GM18519 (cell line): ENCODE data around the gene PFKFB3.
"Not testable (repeated sequence)": the region's sequence is repeated elsewhere in the genome, so short reads cannot be mapped to it uniquely, and the experiment has no call there.

Source experiments
- ATAC-seq: cut with Tn5 transposase; IDR thresholded peaks from one replicate; pipeline ENCODE4 v1.9.1; 2021; ENCODE audit warnings: mild to moderate bottlenecking, moderate library complexity; ENCODE audit not compliant: unreplicated experiment, low FRiP score

PFKFB3 gene

DNA sequence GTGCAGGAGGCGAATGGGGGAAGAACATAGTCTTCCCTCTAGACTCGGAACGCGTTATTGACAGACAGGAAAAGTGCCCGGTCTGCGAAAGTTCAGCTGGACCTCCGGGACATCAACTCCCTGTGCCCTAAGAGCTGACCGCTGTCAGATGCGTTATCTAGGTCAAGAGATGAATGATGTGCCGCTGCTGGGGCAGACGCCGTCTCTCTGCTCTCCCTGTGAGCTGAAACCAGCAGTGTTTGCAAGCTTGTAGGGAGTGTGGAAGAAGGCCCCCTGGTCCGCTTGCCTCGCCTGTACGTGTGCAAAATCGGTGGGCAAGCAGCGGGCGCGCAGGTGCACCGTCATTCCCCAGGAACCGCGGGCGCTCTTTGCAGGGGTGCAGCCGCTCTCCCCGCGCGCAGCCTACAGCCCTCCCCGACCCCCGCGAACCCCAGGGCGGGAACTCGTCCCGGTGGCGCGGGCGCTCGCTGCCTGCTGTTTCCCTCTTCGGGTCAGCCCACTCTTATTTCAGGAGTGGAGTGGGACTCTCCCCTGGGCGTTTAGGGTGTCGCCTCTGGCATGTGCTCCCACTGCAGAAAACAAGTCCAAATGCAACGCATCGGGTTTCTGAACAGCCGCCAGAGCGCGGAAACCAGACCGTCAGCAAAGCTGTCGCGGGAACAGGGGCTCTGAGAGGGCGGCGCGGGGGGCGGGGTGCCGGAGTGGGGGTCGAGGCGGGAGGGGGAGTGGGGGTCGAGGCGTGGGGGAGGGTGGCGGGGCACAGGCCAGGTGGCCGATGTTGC, 1.8 kb upstream of the PFKFB3 start:
- ATAC-seq, result no peak

DNA sequence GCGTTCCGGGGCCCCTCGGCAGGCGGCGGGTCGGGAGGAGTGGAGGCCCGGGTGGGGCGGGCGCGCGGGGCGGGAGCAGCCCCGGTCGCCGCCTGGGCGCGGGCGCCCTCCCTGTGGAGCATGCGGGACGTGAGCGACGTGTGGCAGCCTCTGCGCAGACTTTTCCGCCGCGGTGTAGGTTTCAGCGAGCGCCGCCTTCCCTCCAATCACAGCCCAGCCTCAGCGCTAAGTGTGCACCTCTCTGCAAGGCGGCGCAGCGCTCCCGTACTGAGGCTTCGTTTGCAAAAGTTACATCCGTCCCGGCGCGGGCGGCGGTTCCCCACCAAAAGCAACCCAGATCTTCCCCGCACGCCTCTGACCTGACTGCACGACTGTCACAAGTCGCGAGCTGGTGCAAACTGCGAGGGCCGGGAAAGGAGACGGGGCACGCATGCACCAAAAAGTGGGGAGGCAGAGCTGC, 1.2 kb upstream of the PFKFB3 start:
- ATAC-seq, result peak; percentile 51

DNA sequence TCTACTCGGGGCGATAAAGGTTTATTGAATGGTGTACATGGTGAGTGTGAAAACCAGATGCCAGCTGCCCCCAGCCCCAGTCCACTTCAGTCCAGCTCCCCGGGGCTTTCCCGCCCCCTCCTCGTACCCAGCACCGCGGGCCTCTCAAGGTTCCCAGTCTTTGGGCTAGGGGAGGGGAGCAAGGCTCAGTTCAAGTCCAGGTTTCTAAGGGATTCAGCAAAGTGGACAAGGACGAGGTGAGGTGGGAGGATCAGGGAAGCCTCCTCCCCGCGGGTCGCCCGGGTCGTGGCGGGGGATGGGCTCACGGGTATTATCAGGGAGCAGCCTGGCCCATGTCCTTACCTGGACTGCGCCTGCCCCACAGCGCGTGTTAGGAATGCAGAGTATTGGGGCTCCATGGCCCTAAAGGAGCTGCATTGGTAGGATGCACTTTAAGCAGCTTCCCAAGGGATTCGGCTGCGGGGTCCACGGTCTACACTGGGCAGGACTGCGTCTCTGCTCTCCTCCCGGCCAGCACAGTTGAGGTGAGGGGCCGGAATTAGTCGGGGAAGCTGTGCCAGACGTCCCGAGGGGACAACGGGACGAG, 541 bp upstream of the PFKFB3 start:
- ATAC-seq, result no peak

- ATAC-seq, result peak; percentile 24
Measured at GRCh38 chr10:6203331-6204062, 765 bp downstream of the PFKFB3 start.

- no peak for ATAC-seq
Measured at GRCh38 chr10:6204063-6204340, 1.3 kb downstream of the PFKFB3 start.

DNA sequence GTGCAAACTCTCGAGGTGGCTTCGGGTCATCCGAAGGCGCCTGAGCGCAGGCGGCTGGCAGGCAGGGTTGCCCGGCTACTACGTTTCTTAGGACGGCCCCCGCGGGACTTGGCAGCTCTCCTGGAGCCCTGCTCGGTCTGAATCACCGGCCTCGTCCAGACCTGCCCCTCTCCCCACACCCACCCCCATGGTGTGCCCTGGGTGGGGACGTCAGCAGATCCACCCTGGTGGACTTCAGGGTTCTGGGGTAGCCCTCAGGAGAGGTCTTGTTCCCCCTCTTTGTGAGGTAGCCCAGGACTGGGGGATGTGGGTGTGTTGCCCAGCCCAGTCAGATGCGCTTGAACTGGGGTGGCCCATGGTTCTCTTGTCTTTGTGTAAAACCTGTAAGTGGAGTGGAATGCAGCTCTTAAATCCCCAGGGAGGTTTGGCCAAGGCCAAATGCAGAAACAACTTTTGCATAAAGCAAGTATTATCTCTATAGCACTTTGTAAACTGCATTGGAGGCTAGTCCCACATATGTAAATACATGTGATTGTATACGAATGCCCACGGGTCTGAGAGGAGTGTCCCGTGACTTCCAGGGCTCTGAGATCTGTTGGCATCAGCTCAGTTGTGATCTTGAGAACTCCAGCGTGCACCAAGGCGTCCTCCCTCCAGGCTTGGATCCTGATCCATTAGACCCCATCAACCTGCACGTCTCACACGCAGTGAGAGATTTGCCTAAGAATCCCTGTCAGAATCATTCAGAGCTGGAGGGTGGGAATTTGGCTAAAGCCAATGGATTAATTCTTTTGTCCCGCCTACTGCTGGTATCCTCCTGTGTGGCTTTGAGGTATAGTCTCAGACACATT, 1.8 kb downstream of the PFKFB3 start:
- ATAC-seq, result no peak

DNA sequence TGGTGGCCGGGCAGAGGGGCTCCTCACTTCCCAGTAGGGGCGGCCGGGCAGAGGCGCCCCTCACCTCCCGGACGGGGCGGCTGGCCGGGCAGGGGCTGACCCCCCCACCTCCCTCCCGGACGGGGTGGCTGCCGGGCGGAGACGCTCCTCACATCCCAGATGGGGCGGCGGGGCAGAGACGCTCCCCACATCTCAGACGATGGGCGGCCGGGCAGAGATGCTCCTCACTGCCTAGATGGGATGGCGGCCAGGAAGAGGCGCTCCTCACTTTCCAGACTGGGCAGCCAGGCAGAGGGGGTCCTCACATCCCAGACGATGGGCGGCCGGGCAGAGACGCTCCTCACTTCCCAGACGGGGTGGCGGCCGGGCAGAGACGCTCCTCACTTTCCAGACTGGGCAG, 3.8 kb downstream of the PFKFB3 start:
- ATAC-seq, result not testable (repeated sequence)

GRCh38 chr10:6207658-6208057, 4.9 kb downstream of the PFKFB3 start:
- ATAC-seq, result no peak

DNA sequence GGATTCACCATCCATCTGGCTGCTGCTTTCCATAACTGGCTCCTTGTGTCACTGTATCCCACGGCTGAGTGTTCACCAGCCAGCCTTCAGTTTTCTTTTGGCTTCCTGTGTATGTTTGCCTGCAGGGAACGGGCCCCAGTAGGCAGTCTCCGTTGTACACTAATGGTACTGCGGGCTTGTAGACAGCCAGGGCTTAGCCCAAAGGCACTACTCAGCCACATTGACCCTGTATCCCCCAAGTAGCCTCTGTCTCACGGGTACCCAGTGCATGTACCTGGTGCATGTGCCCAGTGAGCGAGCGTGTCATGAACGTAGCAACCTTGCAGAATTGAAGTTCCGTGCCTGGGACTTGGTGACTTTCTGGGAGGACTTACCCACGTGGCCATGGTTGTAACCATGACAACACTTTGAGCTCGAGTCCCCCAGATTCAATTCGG, 6.1 kb downstream of the PFKFB3 start:
- ATAC-seq, result no peak

DNA sequence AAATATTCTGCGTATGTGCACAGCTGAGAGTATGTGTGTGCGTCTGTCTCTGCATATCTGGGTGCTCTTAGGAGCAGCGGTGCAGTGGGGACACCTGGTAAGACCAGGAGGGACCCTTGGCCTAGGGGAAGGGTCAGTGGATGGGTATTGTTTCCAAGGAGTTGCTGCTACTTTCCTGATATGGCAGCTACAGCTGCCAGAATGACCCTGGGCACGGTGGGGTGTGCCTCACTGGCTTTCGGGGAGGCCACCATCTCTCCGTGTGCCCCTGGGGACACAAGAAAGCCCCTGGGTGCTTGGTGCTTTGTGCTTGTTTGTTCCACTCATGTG, 8.6 kb downstream of the PFKFB3 start:
- no peak for ATAC-seq

DNA sequence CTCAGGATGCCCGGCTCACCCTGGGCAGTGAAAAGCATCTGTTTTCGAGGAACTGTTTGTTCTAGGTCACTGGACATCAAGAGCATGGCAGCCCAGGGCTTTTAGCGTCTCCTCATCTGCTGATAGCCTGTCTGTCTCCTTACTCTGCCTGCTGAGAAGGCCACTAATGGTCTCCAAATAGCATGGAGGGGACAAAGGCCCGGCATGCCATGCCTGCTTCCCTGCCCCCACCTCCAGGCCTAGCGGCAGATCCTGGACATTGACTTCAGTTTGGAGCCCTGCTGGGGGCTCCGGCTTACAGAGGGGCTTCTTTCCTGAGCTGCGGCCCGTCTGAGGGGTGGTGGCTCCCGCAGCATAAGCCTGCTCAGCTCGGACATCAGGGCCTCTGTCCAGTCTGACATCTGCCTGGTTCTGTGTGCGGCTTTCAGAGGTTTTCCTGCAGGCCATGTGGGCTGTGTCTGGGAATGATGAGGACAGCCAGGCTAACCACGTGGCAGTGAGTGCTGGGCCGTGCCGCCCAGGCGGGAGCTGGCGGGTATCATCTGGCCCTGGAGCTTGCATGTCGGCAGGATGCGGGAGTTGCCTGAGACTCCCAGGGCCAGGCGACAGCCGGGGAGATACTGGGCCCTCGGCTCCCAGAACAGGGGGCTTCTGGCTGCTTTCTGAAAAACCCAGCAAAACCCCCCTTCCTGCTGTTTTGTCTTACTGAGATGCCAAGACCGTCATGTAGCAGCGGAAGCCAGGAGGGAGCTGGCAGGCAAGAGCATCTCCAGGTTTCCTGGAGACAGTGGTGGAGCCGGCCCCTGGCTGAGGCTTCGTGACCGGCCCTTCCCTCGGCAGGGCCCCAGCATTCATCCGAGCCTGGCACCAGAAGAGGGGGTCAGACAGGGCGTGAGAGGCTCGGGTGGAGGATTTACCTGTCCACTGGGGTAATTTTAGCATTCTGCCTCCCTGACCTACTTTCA, 9.2 kb downstream of the PFKFB3 start:
- ATAC-seq, result no peak

- no peak for ATAC-seq
Measured at GRCh38 chr10:6212806-6213205, 10.1 kb downstream of the PFKFB3 start.

- no peak for ATAC-seq
Measured at GRCh38 chr10:6213257-6213905, 10.6 kb downstream of the PFKFB3 start.

- ATAC-seq, result no peak
Measured at GRCh38 chr10:6213908-6214307, 11.2 kb downstream of the PFKFB3 start.

DNA sequence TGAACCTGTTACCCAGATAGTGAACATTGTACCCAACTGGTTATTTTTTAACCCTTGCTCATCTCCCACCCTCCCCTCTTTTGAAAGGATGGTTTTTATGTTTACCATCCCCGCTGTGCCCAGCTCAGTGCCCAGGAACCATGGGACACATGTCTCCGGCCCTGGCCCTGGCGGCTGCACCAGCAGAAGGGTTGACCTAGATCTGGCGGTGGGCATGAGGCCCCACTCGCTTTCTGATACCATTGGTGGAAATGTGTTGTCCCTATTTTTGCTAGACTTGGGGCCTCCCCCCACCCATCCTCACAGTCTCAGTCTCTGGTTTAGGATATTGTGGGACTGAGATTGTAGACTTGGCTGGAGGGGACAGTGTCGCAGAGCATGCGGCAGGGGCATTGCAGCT, 11.9 kb downstream of the PFKFB3 start:
- no peak for ATAC-seq

GRCh38 chr10:6215241-6215640, 12.5 kb downstream of the PFKFB3 start:
- no peak for ATAC-seq

- no peak for ATAC-seq
Measured at GRCh38 chr10:6215683-6216484, 13.2 kb downstream of the PFKFB3 start.

- ATAC-seq, result no peak
Measured at GRCh38 chr10:6216916-6217315, 14.2 kb downstream of the PFKFB3 start.

DNA sequence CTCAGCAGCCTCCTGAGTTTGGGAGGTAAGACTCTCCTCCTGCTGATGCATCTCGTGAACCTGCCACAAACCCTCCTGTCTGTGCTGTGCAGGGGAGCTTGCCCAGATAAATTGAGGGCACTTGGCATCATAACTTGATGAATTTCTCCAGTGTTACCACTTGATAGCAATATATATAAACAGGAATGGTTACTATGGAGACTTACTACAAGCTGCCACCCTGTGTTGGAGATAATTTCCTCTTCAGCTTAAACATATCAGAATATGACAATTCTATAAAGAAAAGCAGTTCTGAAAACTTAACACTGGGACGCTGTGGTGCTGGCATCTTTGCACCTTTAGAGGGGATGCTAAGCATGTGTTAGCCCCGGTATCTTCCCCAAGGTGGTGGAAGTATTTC, 14.9 kb downstream of the PFKFB3 start:
- ATAC-seq, result no peak
